GM18526 (cell line): ENCODE measurements around the gene LRRC8B.

Source experiments
- POLR2A ChIP-seq: IDR thresholded peaks from 3 replicates; pipeline ENCODE4 v1.6.1; 2011; ENCODE audit not compliant: insufficient read length; ENCODE audit errors: extremely low read depth

Gene LRRC8B

GRCh38 chr1:89557956-89558355 is 33.3 kb downstream of the LRRC8B start:
- no peak for TF ChIP-seq POLR2A

- no peak for TF ChIP-seq POLR2A
Measured at GRCh38 chr1:89563957-89564604, 39.5 kb downstream of the LRRC8B start.

GRCh38 chr1:89565521-89565920 is 40.9 kb downstream of the LRRC8B start:
- TF ChIP-seq POLR2A, result no peak

GRCh38 chr1:89566761-89567174 is 42.1 kb downstream of the LRRC8B start:
- no peak for TF ChIP-seq POLR2A

- TF ChIP-seq POLR2A, result no peak
Measured at GRCh38 chr1:89567797-89568196, 43.2 kb downstream of the LRRC8B start.

- TF ChIP-seq POLR2A, result no peak
Measured at GRCh38 chr1:89573410-89573809, 48.8 kb downstream of the LRRC8B start.

- TF ChIP-seq POLR2A, result no peak
Measured at GRCh38 chr1:89574621-89575020, 50.0 kb downstream of the LRRC8B start.

GRCh38 chr1:89575207-89575606 is 50.6 kb downstream of the LRRC8B start:
- no peak for TF ChIP-seq POLR2A

- TF ChIP-seq POLR2A, result no peak
Measured at GRCh38 chr1:89576013-89576412, 51.4 kb downstream of the LRRC8B start.

- TF ChIP-seq POLR2A, result no peak
Measured at GRCh38 chr1:89578151-89578550, 53.5 kb downstream of the LRRC8B start.

GRCh38 chr1:89578946-89579684 is 54.5 kb downstream of the LRRC8B start:
- no peak for TF ChIP-seq POLR2A

- TF ChIP-seq POLR2A, result no peak
Measured at GRCh38 chr1:89580036-89580435, 55.4 kb downstream of the LRRC8B start.

GRCh38 chr1:89581859-89582258 is 57.2 kb downstream of the LRRC8B start:
- TF ChIP-seq POLR2A, result no peak

- TF ChIP-seq POLR2A, result no peak
Measured at GRCh38 chr1:89582571-89582970, 57.9 kb downstream of the LRRC8B start.

- no peak for TF ChIP-seq POLR2A
Measured at GRCh38 chr1:89584211-89584610, 59.6 kb downstream of the LRRC8B start.

GRCh38 chr1:89584781-89585180 is 60.2 kb downstream of the LRRC8B start:
- no peak for TF ChIP-seq POLR2A

- TF ChIP-seq POLR2A, result no peak
Measured at GRCh38 chr1:89587729-89588161, 63.1 kb downstream of the LRRC8B start.

GRCh38 chr1:89588480-89588879 is 63.9 kb downstream of the LRRC8B start:
- no peak for TF ChIP-seq POLR2A
